C4-2B (cell line): ENCODE results near the gene KRT20.
"Not testable (repeated sequence)": the region's sequence is repeated elsewhere in the genome, so short reads cannot be mapped to it uniquely, and the experiment has no call there.

Experiments
- CTCF ChIP-seq: fragments of 450-650 bp; conservative IDR thresholded peaks from 2 replicates; pipeline ENCODE4 v1.5.1; 2017; ENCODE audit warnings: mild to moderate bottlenecking
- ZFX ChIP-seq: fragments of 450-650 bp; IDR thresholded peaks from 2 replicates; pipeline ENCODE4 v1.6.1; 2017

- not testable (repeated sequence) for TF ChIP-seq CTCF, ZFX
These were observed 26.4 kb downstream of the KRT20 start for GRCh38 chr17:40858667-40859066.
